GM12873 (cell line): ENCODE data around the gene GGT6.

ENCODE experiments used
- CTCF ChIP-seq: IDR thresholded peaks from 2 replicates; pipeline ENCODE4 v1.5.1; 2012; ENCODE audit warnings: low read depth, mild to moderate bottlenecking, moderate library complexity, low read length, control low read depth; ENCODE audit not compliant: insufficient read depth; ENCODE audit errors: missing control alignments

Gene GGT6

GRCh38 chr17:4520060-4520893 is 40.1 kb downstream of the GGT6 start:
- TF ChIP-seq CTCF = no peak

GRCh38 chr17:4519361-4519788 is 41.0 kb downstream of the GGT6 start:
- no peak for TF ChIP-seq CTCF

- TF ChIP-seq CTCF = no peak
Measured at GRCh38 chr17:4518901-4519300, 41.5 kb downstream of the GGT6 start.

GRCh38 chr17:4516735-4517134 is 43.6 kb downstream of the GGT6 start:
- TF ChIP-seq CTCF = no peak

- no peak for TF ChIP-seq CTCF
Measured at GRCh38 chr17:4515501-4515900, 44.9 kb downstream of the GGT6 start.

- no peak for TF ChIP-seq CTCF
Measured at GRCh38 chr17:4514779-4515178, 45.6 kb downstream of the GGT6 start.

GRCh38 chr17:4514206-4514605 is 46.2 kb downstream of the GGT6 start:
- TF ChIP-seq CTCF = no peak
